GM19468 (cell line): Measurements from ENCODE around the gene FHIT.

Experiments used
- ATAC-seq: cut with Tn5 transposase; IDR thresholded peaks from one replicate; pipeline ENCODE4 v1.9.1; 2021; ENCODE audit warnings: mild to moderate bottlenecking, moderate library complexity, moderate number of reproducible peaks; ENCODE audit not compliant: unreplicated experiment; ENCODE audit errors: extremely low read depth

Gene FHIT

DNA sequence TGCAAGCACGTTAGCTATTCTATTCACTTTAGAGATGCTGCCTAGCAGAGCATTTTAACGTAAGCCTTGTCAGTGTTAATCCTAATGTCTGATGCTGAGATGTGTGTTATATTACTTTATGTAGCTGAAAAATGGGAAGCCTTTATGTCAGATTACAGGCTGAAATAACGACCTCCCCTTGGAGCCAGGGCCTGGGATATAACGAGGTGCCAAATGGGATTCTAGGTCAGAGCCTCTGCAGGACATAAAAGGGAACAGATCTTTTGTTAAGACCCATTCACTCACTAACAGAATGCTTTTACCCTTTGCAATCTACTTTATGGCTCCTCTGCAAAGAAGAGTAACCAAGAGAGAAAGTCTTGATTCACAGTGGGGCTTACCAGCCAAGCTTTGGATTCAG is 1385.9 kb downstream of the FHIT start:
- ATAC-seq, result no peak

DNA sequence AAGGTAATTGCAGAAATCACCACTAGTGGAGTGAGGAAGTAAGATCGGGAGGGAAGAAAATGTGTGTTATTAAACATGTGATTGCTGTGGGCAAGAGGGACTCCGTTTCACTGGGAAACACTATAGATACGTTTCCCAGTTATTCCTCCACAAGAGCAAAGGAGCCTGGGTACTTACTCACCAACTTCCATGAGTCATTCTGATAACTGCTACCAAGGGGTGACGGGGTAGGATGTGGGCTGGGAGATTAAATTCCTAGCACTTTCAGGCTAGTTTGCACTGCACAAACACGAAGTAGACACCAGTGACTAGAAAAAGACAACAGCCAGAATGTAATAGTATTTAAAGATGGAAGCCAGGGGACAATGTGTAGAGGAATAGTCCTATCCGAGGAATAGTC is 1388.6 kb downstream of the FHIT start:
- ATAC-seq, result no peak

DNA sequence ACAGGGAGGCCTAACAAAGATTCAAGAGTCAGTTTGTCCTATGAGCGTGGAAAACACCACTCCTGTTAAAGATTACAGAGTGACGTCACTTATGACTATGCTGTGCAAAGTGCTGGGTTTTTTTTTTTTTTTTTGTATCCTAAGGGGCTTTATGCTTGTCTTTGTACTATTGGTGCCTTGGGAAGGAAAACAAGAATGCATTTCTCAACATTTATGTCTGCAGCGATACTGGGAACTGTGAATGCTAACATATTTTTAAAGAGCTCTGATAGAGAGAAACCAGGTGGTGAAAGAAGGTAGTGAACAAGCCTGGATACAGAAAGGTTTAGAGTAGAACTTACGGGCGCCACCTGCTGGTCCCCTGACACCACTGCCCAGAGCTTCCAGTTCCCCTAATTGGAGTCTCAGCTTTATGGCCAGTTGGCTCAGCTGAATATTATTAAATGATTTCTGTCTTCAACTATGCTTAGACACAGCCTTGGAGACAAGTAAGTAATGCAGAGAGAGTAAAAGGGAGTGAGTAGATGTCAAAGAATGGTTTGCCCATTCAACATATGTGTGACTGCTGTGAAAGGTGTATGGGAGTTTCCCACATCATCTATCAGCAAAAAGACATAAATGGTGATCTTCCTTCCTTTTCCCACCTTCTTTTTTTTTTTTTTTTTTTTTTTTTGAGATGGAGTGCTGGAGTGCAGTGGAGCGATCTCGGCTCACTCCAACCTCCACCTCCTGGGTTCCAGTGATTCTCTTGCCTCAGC is 1393.5 kb downstream of the FHIT start:
- ATAC-seq, result peak; percentile 88

DNA sequence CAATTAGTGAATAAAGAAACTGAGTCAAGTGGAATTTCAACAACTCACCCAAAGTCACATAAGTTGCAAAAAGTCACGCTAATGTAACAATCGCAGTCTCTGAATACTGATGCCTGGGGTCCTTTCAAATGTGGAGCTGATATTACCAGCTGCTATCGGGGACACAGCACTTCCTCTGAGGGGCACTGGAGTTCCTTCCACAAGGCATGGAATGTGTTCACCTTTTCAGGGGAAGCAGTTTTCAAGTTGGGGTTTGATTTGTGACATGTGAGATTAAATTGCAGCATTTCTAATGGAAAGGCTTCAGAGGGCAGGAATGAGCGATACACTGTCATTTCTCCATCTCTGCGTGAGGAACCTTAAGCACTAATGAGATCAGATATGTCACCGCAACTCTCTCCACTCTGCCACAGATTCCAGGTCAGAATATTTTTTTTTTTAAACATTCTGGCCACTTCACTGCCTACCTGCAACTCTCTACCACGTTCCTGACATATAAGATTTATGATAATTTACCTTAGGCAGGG is 1394.3 kb downstream of the FHIT start:
- ATAC-seq, result no peak

DNA sequence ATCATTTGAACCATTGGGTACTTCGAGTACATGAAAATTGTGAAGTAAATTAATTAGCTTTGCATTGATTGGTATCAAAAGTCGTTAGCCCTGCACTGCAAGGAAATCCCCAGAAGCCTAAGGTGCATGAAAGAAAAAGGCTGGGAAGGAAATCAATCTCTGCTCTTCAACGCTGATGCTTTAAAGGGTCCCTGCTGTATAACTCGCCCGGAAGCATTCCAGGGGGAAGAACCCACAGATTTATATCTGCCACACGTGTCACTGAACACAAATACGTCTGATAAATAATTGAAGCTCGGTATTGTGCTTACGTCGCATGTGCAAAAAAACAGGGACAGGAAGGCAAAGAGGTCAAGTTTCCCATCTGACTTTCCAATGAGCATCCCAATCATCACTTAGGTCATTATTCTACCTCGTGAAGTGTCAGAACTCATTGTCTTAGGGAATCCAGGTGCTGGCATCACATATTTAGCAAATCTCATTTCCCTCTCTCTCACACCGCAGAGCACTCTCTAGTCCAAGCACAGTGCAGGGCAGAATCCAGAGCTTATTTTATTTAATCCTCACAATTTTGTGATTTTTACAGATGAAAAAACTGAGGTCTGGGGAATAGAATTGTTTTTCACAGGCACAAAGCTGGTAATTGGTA is 1397.1 kb downstream of the FHIT start:
- no peak for ATAC-seq

DNA sequence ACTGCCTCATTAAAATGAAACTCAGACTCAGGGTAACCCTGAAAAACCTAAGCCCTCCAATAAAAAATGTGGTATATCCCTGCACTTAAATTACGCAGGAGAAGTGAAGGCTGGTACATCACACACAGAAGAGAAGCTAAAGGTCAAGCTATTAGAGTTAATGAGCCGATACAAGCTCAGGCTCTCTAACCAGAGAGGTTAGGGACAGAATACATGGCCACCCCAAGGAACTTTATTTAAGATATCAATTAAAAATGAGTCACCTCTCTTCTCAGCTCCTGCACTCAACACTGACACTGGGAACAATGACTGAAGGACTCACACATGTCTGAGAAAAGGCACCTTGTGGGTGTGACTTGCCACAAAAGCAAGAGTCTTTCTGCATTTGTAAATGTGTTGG is 1400.8 kb downstream of the FHIT start:
- ATAC-seq, result no peak

DNA sequence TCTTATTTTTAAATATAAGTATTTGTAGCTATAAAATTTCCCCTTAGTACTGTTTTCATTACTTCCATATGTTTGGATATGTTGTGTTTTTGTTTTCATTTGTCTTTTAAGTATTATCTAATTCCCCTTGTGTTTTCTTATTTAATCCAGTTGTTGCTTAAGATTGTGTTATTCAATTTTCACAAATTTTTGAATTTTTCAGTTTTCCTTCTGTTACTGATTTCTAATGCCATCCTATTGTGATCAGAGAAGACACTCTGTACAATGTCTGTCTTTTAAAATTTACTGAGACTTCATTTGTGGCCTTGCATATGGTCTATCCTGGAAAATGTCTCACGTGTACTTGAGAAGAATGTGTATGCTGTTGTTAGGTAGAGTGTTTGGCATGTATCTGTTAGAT is 1405.9 kb downstream of the FHIT start:
- no peak for ATAC-seq

DNA sequence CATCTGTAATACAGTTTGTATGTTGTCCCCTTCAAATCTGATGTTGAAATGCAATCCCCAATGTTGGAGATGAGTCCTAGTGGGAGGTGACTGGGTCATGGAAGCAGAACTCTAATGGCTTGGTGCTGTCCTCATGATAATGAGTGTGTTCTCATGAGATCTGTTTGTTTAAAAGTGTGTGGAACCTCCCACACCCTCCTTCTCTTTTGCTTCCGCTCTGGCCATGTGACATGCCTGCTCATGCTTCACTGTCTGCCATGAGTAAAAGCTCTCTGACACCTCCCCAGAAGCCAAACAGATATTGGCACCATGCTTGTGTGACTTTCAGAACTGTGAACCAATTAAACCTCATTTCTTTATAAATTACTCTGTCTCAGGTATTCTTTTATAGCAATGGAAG is 1407.4 kb downstream of the FHIT start:
- ATAC-seq, result no peak

DNA sequence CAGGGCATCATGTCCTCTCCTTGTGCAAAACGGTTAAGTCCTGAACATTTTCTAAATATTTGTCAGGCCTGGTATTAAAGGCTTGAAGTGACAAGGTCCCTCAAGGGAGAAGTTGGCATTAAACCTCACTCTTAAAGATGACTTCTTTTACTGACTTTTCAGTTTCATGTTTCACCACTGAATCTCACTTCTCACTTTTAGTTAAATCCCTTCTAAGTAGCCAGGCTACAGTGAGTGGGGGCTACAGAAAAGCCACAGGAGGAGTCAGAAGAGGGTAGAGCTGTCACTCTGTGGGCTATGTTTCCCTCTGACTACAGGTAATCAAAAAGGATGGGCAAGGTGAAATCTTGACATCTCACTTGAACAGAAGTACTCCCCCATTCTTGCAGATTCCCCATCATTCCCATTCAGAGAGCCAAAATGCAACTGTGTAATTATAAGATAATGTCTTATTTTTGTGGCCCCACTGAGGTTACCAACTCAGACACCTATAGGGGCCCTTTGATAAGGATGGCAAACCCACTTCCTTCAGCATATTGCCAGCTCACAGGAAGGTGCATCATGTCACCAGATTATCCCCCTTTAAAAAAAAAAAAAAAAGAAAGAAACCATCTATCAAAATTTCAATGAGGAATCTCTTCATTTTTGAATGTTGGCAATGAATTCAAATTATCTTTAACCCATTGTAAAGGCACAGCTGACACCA is 1411.3 kb downstream of the FHIT start:
- peak; percentile 97 for ATAC-seq

DNA sequence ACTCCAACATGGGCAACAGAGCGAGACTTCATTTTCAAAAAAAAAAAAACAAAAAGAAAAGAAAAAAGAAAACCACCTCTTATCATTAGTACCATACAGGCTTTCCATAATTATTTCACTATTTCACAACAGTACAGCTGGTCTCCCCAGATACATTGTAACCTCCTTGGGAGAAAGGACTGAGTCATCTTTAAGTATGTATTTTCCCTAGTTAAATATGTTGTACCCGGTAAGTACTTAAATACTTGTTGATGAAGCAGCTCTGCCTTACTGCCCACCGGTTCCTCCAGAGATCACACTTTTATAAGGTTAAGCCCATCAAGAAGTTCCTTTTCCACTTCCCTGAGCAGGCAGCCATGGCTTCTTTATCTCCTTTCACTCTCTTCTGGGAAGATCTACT is 1412.0 kb downstream of the FHIT start:
- ATAC-seq, result no peak

DNA sequence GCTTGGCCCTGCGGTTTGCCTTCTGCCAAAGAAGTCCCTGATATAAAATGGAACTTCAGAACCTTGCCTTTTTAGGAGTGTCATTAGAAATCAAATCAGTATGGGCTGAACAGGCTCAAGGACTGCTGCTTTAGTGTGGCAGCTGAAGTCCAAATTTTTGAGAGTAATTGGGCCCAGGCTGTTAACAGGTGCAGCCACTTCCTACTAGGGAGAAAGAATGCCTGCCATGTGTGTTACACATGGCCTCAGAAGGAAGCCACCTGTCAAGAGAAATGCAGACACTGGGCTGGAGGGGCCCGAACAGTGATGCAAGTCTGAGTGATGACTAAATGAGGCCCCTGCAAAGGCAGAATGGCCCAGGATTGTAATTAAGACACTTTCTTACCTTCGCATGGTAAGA is 1414.7 kb downstream of the FHIT start:
- ATAC-seq, result no peak

DNA sequence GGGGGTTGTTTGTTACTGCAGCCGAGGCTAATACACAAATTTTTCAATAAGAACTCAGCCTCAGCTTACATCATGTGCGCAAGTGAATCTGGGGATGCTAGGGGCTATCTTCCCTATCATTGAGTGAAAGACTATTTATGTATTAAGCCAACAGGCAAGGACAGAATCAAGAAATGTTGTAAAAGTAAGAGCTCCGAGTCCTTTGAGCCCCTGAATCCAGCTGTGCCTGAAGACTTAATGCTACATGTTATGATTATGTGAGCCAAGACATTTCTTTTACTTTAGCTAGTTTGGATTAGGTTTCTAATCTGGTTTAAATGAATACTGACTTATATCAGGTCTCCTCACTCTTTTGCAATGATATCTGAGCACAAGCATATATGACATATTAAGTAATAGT is 1418.5 kb downstream of the FHIT start:
- no peak for ATAC-seq

DNA sequence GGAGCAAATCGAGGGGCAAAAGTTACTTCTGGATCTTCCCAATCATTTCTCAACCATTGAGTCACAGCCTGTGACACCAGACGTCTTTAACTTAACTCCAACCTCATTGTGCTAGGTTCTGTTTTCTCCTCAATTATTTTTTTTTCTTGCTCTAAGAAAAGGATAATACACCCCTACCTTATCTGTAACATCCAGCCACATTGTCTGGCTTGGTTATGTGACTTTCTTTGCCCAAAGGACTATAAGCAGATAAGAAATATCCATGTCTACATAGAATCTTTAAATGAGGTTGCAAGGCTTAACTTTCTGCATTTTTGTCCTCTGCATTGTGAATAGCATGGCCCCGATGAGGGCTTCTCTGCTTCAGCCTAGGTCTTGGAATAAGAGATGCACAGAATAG is 1419.0 kb downstream of the FHIT start:
- ATAC-seq, result no peak

DNA sequence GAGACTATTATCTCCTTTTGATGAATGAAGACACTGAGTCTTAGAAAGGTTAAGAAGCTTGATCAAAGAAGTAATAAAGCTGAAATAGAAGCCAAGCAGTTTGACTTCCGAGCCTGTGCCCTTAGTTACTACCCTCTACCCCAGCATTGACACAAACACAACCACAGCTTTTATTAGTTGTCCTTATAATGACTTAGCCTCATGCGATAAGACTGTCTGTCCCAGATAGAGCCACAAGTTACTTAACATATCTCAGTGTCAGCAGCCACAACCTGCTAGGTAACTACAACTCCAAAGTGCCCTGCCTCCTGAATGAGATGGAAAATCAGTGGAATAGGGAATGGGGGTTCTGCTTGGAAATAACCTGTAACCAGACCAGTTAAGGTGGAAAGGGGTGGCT is 1419.9 kb downstream of the FHIT start:
- no peak for ATAC-seq

DNA sequence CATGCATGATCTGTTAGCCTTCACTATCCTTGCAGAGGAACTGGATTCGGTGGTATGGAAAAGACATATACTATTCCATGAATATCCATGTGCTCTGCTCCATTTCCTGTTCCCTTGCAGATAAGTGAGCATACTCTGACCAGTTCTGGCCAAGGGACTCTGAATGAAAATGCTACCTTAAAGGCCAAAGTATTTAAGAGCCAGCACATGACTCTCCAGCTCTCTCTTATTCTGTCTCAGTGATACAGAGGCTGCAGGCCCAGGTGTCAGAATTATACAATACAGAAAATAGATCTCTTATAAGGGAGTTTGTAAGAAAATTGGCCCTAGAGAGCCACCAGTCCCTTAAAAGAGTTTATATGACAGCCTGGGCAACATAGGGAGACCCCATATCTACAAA is 1421.7 kb downstream of the FHIT start:
- no peak for ATAC-seq

DNA sequence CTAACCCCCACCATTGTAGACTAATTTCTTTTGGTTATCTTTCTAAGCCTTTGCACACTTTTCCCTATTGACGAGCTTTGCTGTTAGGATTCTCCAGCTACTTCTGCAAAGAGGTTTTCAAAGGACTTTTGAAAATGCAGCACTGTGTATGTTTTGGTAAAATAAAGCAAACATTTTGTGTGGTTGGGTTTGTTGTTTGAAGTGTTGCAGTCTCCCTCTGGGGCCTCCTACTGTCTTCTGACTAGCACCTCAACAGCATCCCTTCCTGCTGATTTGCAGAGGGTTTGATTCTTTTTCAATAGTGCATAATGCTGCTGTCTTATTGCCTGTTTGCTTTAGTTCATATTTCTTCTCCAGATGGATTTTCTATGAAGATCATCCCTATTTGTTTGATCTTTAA is 1426.4 kb downstream of the FHIT start:
- ATAC-seq, result no peak

DNA sequence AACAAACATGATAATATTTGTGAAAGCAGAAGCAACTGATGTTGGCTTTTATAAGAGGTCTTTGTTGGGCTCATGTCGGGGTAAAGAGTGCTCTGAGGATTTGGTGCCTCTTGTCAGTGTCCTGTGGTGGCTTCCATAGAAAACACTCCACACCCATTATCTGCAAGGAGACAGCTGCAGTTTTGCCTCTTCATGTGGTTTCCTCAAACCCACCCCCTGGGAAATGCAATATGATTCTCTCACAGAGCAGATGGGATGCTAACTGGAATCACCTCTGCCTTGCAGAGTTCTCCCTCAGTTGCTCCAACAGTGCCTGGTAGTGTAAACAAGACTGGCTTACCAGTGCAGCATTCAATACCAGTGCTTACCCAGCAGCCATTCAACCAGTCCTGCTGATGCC is 1430.0 kb downstream of the FHIT start:
- no peak for ATAC-seq

DNA sequence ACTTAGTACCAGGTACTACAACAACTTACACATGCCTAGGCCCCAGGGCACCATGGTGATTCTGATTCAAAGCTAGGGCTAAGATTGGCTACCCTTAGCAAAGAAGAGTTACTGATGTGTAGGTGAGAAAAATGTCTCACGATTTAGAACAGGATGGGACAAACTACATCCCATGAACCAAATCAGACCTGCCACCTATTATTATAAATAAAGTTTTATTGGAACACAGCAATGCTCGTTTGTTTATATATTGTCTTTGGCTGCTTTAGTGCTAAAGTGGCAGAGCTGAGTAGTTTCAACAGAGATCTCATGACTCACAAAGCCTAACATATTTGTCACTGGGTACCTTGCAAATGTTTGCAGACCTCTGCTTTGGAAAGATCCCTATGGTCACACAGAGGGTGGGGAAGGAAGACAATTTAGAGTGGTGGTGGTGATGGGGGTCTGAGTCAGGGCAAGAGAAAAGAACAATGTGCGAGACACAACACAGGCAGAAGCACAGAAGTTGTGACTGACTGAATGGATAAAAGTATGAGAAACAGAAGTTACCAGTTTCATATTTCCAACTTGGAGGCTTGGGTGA is 1430.8 kb downstream of the FHIT start:
- no peak for ATAC-seq

DNA sequence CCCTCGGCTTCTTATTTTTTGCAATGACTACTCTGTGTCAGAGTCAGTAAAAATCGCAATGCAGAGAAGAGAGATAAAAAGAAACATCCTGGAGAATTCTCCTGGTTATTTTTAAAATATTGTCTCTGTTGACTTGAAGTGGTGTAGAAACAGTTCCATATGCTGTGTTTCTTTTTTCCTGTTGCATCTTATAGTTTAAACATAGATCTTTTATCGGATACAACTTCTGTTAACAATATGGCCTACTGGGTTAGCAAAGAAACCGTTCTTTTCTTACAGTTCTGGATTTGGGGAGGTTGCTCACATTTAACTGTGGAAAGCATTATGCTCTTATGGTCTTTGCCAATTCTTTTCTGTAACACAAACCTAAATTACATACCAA is 1432.3 kb downstream of the FHIT start:
- no peak for ATAC-seq

DNA sequence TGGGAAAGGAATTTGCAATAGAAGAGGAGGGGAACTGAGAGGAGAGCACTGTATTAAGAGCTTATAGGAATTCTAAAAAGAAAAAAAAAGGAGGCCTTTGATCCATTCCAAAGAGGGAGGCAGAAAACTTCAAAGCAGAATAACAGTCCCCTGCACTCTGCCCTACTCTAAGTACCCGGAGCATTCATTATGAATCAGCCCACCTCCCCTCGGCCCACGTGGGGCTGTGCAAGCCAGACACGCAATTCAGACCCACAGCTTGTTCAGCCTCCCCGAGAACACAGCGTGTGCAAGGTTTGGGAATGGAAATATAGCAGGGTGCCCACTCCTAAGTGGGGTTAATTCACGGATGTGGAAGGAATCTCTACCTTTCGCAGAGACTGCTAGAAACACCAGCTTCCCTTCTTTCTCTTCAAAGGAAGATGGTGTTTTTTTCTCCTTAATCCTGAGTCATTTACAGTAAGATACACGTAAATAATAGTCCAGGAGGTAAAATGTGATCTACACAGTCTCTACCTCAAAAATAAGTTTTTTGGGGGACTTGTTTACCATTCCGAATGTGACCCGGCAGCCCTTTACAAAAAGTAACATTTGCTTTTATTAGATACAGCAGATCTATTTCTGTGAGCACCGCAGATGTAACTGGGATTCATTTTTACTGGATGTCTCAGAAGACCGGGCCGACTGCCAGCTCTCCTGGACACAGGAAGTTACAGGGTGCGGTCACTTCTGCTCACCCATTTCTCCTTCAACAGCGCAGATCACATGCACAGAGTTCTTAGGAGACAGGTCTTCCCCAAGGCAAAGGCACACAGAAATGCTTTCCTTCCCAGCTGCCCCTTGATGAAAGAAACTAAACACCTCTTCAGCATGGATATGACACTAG is 1433.0 kb downstream of the FHIT start:
- no peak for ATAC-seq
